Heart right ventricle (tissue), 16 donors: ENCODE data around the gene SYNPO2. TPM values are rescaled to one million over a fixed set of nuclear protein-coding genes. Genes with fewer than 3 reads are reported as not detected.

Source experiments
- ATAC-seq, 8 donors: fragments of 200-7000 bp; cut with Tn5 transposase; one replicate each; pipeline ENCODE4 v1.9.1; 2020; ENCODE audit warnings: mild to moderate bottlenecking in 8 of 8, moderate library complexity in 8 of 8, moderate number of reproducible peaks in 1 of 8
- DNase-seq, 2 donors: peaks; one replicate each; pipeline ENCODE4 v3.0.0-alpha.2; 2020
- H3K27ac ChIP-seq, 10 donors: fragments of 200-600 bp; sonication (generic) in 2 of 10; one replicate each; pipeline versions ENCODE4 v1.5.0 to v1.8.0; 2020 to 2022; ENCODE audit warnings: mild to moderate bottlenecking in 3 of 10
- H3K27me3 ChIP-seq, 7 donors: fragments of 200-600 bp; one replicate each; pipeline ENCODE4 v1.8.0; 2021 to 2022; ENCODE audit warnings: mild to moderate bottlenecking in 2 of 7
- H3K36me3 ChIP-seq, 9 donors: fragments of 200-600 bp; sonication (generic) in 1 of 9; one replicate each; pipeline versions ENCODE4 v1.5.0 to v1.8.0; 2020 to 2022; ENCODE audit warnings: mild to moderate bottlenecking in 2 of 9
- H3K4me1 ChIP-seq, 9 donors: fragments of 200-600 bp; sonication (generic) in 1 of 9; one replicate each; pipeline versions ENCODE4 v1.5.0 to v1.8.0; 2020 to 2022; ENCODE audit warnings: mild to moderate bottlenecking in 4 of 9
- H3K4me3 ChIP-seq, 10 donors: fragments of 200-600 bp; sonication (generic) in 2 of 10; one replicate each; pipeline versions ENCODE4 v1.5.0 to v1.8.0; 2020 to 2022; ENCODE audit warnings: mild to moderate bottlenecking in 7 of 10, moderate library complexity in 2 of 10
- H3K9me3 ChIP-seq, 11 donors: fragments of 200-600 bp in 10 of 11; sonication (generic) in 2 of 11; one replicate each; pipeline versions ENCODE4 v1.5.0 to v1.8.0; 2013 to 2022; ENCODE audit warnings: mild to moderate bottlenecking in 2 of 11, control low read depth in 1 of 11, moderate library complexity in 1 of 11
- CTCF ChIP-seq, 9 donors: fragments of 200-600 bp; sonication (generic) in 2 of 9; IDR thresholded peaks; one replicate each; pipeline versions ENCODE4 v1.5.0 to v1.8.0; 2021 to 2022; ENCODE audit warnings: antibody characterized with exemption in 9 of 9, mild to moderate bottlenecking in 5 of 9, moderate library complexity in 1 of 9
- WGBS, 2 donors: extraction: QIAGEN DNeasy Blood & Tissue Kit; methylation state at CpG; one replicate each; pipeline ENCODE4 v1.1.7; 2013; ENCODE audit warnings: inconsistent platforms in 1 of 2; 5-methylcytosine and 5-hydroxymethylcytosine counted together
- intact Hi-C, 10 donors: fragments of 100-400 bp; cut with DNase I; formaldehyde crosslinking; loops; one replicate each; pipeline versions ENCODE4 v1.11.1 to v1.14.2; 2022
- polyA plus RNA-seq, 2 donors: library from polyadenylated mRNA; stranded (reverse); fragments of 200-250 nt; gene quantifications; one replicate each; pipeline ENCODE4 v1.2.3, GENCODE V29; 2013
- total RNA-seq, 10 donors: library from RNA; stranded (reverse); fragmentation: NEBNext Ultra II Directional in 3 of 10; extraction: Animal tissue kit (Norgen Biotek cat#: 25700) in 3 of 10; gene quantifications; one replicate each; pipeline versions ENCODE4 v1.2.1 to v1.2.4, GENCODE V29; 2021 to 2023
- donor health status: Arrhythmogenic right ventricular cardiomyopathy.
- donor health status: ischemic (EF 13 %, LVEDD 7.1; RV severe dilation, severe dysfunction).
- donor health status: healthy with polysubstance abuse.
- donor health status: DM: no; HTN: yes; CAD: no.
- donor health status: DM: no; HTN: no; CAD: no.
- donor health status: ischemic (EF 25% LVEDD 6.9; RV normal size, moderate dysfunction).
- donor health status: ischemic (EF 25% LVEDD 5.7; RV mildly dilated, moderate dysfunction).
- donor health status: healthy.
- donor health status: DM: yes; HTN: yes; CAD: no.
- donor health status: Ischemic cardiomyopathy.
- donor health status: ischemic (EF 35%, LVEDD 5.7; RV mildly dilated, moderate dysfunction).
- donor health status: nonischemic (EF 11% LVEDD 7.7; RV severe dilation, severe dysfunction).
- donor health status: DM: yes; HTN: yes; CAD: no.
- donor health status: PGD.
- donor health status: ischemic (EF 29% LVEDD 5.4; RV normal size, mild dysfunction).
- donor health status: nonischemic (EF 23%, LVEDD 6.1; RV moderate dilation, normal function).

The SYNPO2 gene
- total and polyA plus RNA-seq, 12 donors = 27.5 to 405 (median 244) TPM

GRCh38 chr4:118858779-118859178 is 29.9 kb upstream of the SYNPO2 start:
- Histone ChIP-seq H3K27me3 (no peaks in the 10 kb centered on the region), H3K27ac (no peak overlapping the region), H3K4me3 (no peak overlapping the region), H3K9me3 (peaks cover 0 to 10% (median 0%) of the 10 kb centered on the region in 11 donors), H3K36me3 (no peaks in the 10 kb centered on the region), H3K4me1 (no peaks in the 10 kb centered on the region)
- ATAC-seq (no peak), DNase-seq (no peak)
- intact Hi-C loops = no loop called here
- no peak for TF ChIP-seq CTCF (IDR thresholded peaks at IDR 0.05)
- 77 to 81% methylated on average over 2 of the region's 2 CpGs for WGBS, 2 donors

- Histone ChIP-seq H3K36me3 (no peaks in the 10 kb centered on the region), H3K9me3 (peaks cover 0 to 10% (median 0%) of the 10 kb centered on the region in 11 donors), H3K27me3 (no peaks in the 10 kb centered on the region), H3K4me1 (peaks cover 2 to 21% (median 10%) of the 10 kb centered on the region in 9 donors), H3K27ac (peak overlapping the region in 2 of 10 donors; percentile 18 to 32), H3K4me3 (no peak overlapping the region)
- WGBS, 2 donors = 13 to 15% methylated on average over 5 of the region's 5 CpGs
- DNase-seq (peak in 1 of 2 donors; percentile 23), ATAC-seq (peak; percentile 67 to 88 (median 77))
- intact Hi-C loops = loop anchor here in 1 of 10 donors (5.0 kb wide), 1 partner anchor 93 kb away; no protein-coding TSS in a partner anchor
- TF ChIP-seq CTCF (IDR thresholded peaks at IDR 0.05) = peak; percentile 29 to 76 (median 58)
Observed at GRCh38 chr4:118865091-118865708, 23.5 kb upstream of the SYNPO2 start.

GRCh38 chr4:118866442-118866841 is 22.2 kb upstream of the SYNPO2 start:
- H3K9me3 ChIP-seq = peaks cover 0 to 9% (median 0%) of the 10 kb centered on the region in 11 donors
- 89 to 95% methylated on average over 1 of the region's 1 CpG for WGBS, 2 donors
- H3K4me1 ChIP-seq = peaks cover 2 to 28% (median 15%) of the 10 kb centered on the region in 9 donors
- DNase-seq = no peak
- H3K27me3 ChIP-seq = no peaks in the 10 kb centered on the region
- intact Hi-C loops = loop anchor here in 1 of 10 donors (5.0 kb wide), 1 partner anchor 94 kb away; no protein-coding TSS in a partner anchor
- H3K4me3 ChIP-seq = no peak overlapping the region
- no peak overlapping the region for H3K27ac ChIP-seq
- TF ChIP-seq CTCF (IDR thresholded peaks at IDR 0.05) = no peak
- no peaks in the 10 kb centered on the region for H3K36me3 ChIP-seq
- ATAC-seq = no peak

DNA sequence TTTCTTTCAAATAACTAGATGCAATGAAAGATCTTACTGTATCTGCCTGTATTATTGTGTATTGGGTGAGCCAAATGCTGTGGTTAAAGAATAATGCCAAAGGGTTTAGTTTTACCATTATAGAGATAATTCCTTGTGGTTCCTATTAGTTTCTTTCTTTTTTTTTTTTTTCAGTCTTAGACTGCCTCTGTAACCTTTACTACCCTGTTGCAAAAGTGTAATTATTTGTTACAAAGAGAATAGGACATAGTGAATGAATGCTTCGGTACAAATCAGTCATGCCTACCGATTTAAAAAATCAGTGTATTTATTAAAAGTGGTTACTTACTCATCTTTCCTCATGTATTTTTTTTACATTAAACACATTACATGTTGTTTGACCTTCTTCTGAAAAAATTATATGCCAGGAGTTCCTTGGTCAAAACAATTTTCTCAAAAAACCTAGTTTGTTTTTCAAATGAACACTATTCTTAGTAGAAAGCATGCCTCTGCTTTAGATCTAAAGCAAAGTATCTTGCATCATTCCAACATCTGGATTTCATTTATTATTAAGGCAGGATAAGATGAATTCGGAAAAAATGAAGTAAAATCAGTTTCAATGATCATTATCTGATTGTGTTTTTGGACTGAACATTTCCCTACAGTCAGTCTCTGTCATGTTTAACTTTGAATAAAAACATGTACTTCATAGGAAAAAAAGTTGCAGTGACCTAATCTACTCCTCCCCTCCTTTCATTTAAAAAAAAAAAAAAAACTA is 21.2 kb upstream of the SYNPO2 start:
- no peak for ATAC-seq
- Histone ChIP-seq H3K4me3 (no peak overlapping the region), H3K4me1 (peaks cover 2 to 28% (median 15%) of the 10 kb centered on the region in 9 donors), H3K36me3 (no peaks in the 10 kb centered on the region), H3K27me3 (no peaks in the 10 kb centered on the region), H3K27ac (no peak overlapping the region), H3K9me3 (no peaks in the 10 kb centered on the region)
- intact Hi-C loops = loop anchor here in 1 of 10 donors (5.0 kb wide), 1 partner anchor 95 kb away; no protein-coding TSS in a partner anchor
- TF ChIP-seq CTCF (IDR thresholded peaks at IDR 0.05) = no peak
- 78 to 93% methylated on average over 3 of the region's 3 CpGs for WGBS, 2 donors
- no peak for DNase-seq
